Activated CD4-positive, alpha-beta T cell treated with anti-CD3 and anti-CD28 coated beads, Interleukin-2, amount 50 U/mL, for 4 hours (primary cell): ENCODE measurements around the gene CABLES1.
"Not testable (repeated sequence)": the region's sequence is repeated elsewhere in the genome, so short reads cannot be mapped to it uniquely, and the experiment has no call there.

Experiments
- DNase-seq, 2 experiments: peaks; one replicate each; pipeline ENCODE4 v3.0.0-alpha.2; 2020

Gene CABLES1

GRCh38 chr18:23247896-23248295, 112.6 kb downstream of the CABLES1 start:
- DNase-seq, result no peak

DNA sequence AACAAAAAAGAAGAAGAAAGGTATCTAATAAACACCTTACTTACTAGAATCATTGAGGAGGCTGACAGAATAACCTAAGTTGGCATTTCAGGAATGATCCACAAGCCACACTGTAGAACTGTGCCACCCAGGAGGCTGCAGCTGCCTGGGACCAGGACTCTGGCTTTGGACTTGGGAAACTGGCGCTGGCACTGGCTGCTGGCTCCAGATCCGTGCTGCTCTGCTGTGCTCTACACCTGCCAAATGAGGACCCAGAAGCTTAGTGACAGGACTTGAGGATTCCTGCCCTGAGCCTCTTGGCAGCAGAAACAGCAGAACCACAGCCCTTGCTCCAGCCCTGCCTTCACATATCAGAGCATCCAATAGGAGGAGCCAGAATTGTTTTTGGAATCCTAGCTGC, 113.5 kb downstream of the CABLES1 start:
- no peak for DNase-seq

- DNase-seq, result no peak
Measured at GRCh38 chr18:23249348-23249747, 114.1 kb downstream of the CABLES1 start.

GRCh38 chr18:23250893-23251656, 115.8 kb downstream of the CABLES1 start:
- DNase-seq, result no peak

- no peak for DNase-seq
Measured at GRCh38 chr18:23253630-23254029, 118.3 kb downstream of the CABLES1 start.

DNA sequence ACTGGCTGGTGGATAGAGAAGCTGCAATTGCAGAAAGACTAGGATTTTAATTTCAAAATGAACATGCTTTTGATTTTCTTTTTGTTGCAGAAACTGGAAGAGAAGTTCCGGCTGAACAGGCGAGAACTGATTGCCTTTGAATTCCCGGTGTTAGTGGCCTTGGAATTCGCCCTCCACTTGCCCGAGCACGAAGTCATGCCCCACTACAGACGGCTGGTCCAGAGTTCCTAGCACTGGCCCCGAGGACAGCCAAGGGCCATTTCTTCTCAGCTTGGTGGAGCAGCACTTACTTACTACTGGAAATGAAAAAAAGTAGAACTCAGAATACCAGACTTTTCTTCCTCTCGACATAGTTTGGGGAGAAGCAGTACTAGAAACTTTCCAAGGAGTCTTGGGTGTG, 121.9 kb downstream of the CABLES1 start:
- DNase-seq, result no peak

GRCh38 chr18:23257686-23258565, 122.6 kb downstream of the CABLES1 start:
- DNase-seq, result no peak

- DNase-seq, result no peak
Measured at GRCh38 chr18:23258566-23259469, 123.5 kb downstream of the CABLES1 start.

DNA sequence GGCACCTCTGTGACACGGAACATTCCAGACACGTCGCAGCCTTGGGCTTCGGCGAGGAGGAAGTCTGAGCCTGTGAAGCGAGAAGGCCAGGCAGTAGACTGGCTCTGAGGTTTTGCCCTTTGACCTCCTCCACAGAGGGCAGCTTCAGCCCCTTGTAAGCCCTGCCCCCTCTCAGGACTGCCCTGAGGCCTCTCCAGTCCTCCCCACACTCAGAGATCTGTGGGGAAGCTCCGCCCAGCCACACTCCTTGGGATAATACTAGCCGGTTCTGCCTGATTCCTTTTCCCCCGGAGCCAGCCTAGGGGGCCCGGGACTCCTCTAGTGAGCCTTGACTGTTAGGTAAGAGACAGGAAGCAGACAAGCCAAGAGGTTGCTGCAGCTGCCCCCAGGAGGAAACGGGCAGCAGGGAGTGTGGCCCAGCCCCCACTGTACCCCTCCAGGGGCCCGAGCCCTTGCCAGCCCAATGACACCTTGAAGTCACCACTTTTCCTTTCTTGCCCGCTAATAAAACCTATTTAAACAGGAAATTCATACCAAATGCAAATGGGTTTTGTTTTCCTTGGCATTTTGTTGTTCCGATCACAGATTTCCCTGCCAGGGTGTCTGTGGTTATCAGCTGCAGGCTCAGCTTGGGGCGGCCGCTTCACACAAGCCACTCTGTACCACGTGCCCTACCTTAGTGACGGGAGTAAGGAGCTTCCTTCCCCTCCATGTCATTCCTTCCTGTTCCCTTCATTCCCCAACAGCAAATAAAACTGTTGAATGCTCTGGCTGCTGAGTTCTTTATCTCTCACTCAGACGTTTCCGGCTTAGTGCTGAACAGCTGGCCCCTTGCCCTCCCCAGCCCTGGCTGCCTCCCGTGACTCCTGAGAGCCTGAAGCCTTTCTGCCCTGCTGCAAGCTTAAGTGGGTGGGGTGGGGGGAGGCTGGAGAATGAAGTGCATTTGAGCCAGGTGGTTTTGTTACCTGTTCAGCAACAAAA, 124.7 kb downstream of the CABLES1 start:
- DNase-seq, result no peak

- no peak for DNase-seq
Measured at GRCh38 chr18:23260926-23261590, 125.8 kb downstream of the CABLES1 start.

- DNase-seq, result no peak
Measured at GRCh38 chr18:23263551-23264235, 128.4 kb downstream of the CABLES1 start.

DNA sequence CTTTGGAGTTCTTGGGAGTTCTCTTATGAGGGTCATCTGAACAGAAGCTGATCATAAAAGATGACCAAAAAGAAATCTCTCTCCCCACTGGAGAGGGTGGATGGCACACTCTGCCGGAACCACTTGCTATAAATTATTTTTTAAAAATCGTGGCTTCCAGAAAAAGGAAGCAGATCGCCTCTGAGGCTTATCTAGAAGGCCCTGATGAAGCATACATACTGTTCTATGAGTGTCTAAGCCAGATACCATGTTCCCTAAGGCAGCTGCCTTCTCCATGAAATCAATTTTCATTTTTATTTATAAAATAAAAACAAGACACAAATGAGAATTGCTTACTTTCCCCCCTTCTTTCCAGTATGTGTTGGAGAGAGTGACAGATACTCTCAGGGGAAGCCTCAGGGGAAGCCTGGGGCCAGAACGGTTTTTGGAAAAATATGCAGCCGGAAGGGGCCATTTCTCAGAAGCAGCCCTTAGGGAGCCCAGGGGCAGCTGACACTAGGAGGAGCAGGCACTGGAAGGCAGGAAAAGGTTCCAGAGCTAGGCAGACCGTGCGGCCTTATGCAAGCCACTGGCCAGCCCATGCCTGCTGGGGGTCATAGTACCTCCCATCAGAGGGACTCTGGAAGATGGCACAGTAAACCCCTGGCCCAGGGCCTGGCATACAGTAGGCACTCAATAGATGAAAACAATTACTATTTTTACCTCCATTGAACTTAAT, 130.6 kb downstream of the CABLES1 start:
- DNase-seq, result no peak

DNA sequence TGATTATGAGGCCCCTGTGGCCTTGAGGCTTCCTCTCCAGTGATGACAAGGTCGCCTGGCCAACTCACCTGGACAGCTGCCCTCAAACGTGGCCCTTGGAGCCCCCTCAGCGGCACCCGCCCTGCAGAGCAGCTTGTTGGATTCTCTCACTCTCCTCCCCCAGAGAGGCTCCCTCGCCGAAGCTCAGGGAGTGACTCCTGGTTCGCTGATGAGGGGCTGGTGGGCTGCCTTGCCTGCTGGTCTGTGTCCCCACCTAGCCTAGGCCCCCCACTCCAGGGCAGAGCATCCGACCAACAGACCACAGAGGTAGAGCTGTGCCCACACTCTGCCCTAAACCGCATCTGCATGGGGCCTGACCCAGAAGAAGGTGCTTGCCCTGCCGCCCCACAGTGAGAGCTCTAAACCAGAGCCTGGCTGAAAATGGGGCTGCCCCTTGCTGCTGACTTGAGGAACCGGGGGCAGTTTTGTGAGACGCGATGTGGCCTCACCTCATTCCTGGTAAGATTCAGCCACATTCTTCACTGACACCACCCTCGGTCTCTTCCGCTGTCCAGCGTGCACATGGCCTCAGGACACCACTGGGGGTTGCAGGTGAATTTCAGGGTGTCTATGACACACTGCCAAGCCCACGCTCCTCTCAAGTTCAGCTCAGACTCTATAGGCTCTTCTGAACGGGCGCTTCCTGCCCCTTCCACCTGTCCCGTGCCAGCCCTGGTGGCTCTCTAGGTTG, 131.6 kb downstream of the CABLES1 start:
- no peak for DNase-seq

DNA sequence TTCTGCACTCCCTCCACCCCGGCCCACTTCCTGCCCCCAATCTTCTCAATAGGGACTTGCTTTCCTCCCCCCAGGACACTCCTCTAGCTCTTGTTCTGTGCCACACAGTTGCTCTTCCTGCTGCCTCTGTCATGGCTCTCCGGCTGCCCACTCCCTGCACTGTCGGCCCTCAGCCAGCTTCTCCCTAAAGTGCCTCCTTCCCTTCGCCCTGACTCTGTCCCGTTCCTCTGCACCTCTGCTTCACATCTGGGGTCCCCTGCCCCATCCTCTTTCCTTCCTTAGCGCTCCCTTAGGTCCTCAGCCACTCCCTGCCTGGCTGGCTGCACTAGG, 132.1 kb downstream of the CABLES1 start:
- no peak for DNase-seq

DNA sequence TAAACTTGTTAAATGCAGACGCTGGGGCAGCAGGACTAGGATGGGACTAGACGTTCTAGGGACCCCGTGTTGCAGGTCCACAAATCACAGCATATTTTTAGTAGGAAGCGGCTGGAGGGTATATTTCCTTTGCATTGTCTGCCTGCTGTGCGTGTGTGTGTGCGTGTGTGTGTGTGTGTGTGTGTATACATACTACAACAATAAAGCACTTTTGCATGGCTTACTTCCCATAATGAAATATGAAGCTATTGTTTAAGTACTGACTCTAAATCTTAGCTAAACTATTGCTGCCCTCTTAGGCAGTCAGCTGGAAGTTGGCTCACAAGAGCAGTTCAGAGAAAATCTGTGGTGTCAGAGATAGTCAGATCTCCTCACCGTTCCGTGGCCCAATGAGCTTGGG, 133.4 kb downstream of the CABLES1 start:
- DNase-seq, result no peak

- DNase-seq, result not testable (repeated sequence)
Measured at GRCh38 chr18:23269068-23269467, 133.8 kb downstream of the CABLES1 start.

DNA sequence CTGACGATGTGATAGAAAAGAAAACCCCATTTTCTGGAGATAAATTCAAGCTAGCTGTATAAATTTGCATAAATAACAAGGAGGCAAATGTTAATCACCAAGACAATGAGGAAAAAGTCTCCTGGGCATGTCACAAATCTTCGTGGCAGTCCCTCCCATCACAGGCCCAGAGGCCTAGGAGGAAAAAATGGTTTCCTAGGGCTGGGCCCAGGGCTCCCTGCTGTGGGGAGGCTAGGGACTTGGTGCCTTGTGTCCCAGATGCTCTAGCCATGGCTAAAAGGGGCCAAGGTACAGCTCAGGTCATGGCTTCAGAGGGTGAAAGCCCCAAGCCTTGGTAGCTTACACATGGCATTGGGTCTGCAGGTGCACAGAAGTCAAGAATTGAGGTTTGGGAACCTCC, 134.6 kb downstream of the CABLES1 start:
- DNase-seq, result no peak

DNA sequence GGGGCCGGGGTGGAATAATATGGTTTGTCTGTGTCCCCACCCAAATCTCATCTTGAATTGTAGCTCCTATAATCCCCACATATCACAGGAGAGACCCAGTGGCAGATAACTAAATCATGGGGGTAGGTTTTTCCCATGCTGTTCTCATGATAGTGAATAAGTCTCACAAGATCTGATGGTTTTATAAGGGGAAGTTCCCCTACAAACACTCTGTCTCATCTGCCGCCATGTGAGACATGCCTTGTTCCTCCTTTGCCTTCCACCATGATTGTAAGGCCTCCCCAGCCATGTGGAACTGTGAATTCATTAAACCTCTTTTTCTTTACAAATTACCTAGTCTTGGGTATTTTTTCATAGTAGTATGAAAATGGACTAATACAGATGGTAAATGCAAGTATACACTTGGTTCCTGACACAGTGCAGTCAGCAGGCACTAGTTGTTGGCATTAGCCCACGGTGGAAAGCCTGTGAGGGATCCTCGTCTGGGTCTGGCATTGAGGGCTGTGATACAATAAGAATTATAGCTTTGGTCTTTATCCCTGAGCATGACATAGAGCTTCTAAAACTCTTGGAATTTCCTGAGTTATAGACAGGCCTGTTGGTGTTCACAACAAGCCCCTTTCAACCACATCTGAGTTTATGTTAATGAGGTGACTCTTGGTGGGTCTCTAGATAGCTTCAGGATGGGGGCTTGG, 135.8 kb downstream of the CABLES1 start:
- no peak for DNase-seq
